WI38 (cell line): ENCODE data around the gene OGN.

Source experiments
- H3K4me3 ChIP-seq: 2 replicates; pipeline ENCODE4 v1.5.1; 2011; ENCODE audit warnings: low read depth, mild to moderate bottlenecking, control low read depth, low read length
- TF ChIP-seq, protein P1 (sequence below): IDR thresholded peaks from 2 replicates; pipeline ENCODE4 v1.5.1; 2012; ENCODE audit warnings: low read depth, mild to moderate bottlenecking, control low read depth, low read length

OGN gene

DNA sequence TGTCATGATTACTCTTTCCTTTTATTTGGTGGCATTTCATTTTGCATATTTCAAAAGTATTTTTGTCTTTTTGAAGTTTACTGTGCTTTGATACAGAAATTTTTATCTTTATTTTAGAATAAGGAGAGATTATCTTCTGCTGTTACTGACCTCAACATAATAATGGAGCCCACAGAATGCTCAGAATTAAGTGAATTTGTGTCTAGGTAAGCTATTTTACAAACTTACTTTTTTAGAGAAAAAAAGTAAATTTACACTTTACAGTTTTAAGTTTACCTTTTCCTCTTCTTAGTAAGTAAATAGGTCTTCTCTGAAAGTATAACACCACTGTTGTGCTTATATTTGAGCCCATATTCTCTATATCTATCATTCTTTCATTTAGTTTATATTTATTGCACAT, 58.8 kb downstream of the OGN start:
- TF ChIP-seq, protein P1, sequence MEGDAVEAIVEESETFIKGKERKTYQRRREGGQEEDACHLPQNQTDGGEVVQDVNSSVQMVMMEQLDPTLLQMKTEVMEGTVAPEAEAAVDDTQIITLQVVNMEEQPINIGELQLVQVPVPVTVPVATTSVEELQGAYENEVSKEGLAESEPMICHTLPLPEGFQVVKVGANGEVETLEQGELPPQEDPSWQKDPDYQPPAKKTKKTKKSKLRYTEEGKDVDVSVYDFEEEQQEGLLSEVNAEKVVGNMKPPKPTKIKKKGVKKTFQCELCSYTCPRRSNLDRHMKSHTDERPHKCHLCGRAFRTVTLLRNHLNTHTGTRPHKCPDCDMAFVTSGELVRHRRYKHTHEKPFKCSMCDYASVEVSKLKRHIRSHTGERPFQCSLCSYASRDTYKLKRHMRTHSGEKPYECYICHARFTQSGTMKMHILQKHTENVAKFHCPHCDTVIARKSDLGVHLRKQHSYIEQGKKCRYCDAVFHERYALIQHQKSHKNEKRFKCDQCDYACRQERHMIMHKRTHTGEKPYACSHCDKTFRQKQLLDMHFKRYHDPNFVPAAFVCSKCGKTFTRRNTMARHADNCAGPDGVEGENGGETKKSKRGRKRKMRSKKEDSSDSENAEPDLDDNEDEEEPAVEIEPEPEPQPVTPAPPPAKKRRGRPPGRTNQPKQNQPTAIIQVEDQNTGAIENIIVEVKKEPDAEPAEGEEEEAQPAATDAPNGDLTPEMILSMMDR, result no peak
- no peak overlapping the region for H3K4me3 ChIP-seq

DNA sequence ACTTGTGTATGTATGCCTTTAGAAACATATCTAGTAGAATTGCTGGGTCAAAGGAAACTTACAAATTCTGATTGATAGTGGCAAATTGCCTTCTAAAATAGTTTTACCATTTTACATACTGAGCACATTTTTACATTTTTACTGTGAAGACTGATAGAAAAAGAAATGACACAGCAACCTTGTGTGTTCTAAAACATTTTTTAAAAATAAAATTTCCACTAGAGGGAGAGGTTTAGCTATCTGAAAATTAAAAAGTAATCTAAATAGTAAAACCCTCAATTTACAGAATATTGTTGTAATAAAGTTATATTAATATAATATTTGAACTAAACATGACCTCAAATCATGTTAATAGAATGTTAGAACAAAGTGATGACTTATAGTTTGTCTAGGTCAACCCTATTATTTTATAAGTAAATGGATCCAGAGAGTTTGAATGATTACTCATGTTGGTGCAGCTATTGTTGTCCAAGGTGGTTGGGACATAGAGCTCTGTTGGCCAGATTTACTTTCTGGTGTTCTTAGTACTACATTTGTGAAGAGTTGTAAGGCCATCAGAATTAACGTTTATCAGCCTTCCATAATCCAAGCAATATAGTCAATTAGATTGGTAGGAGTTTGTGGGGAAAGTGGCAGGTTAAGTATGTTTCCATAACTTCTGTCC, 61.4 kb downstream of the OGN start:
- TF ChIP-seq, protein P1, result no peak
- no peak overlapping the region for H3K4me3 ChIP-seq

DNA sequence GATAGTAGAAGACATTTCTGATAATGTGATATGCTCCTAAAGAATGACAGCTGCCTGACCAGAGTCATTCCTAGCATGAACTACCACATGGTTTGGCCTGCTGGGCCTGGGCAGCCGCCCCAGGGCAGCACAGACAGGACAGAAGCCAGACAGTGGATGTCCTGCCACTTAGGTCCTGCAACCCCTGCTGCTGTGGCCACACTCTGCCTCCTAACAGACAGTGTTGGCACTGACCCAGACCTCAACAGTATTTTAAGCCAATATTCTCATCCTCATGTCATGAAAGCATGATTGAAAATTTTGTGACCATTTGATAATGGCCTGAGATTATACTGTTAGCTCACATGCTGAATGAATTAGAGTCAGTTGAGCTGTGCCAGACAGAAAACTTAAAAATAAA, 62.8 kb downstream of the OGN start:
- TF ChIP-seq, protein P1, result no peak
- H3K4me3 ChIP-seq, result no peak overlapping the region

DNA sequence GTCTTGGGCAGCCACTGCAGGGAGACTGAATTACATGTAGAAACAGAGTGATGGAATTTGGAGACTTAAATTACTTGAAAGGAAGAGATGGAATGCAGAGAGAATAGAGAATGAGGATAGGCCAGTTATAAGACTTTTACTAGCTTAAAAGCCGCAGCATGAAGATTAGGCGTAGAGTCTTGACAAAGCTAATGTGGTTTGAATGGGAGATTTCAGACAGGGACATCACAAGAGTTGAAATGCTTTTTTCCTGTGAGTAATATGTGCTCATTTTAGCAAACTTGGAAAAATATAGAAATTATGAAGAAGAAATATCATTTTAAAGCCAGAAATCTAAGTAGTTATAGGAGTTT, 71.1 kb downstream of the OGN start:
- H3K4me3 ChIP-seq, result no peak overlapping the region
- TF ChIP-seq, protein P1, result no peak
